HFFc6 (cell line): ENCODE results near the gene AMACR. TPM values are rescaled to one million over a fixed set of nuclear protein-coding genes. Genes with fewer than 3 reads are reported as not detected.
"Not testable (repeated sequence)": the region's sequence is repeated elsewhere in the genome, so short reads cannot be mapped to it uniquely, and the experiment has no call there.

Experiments used
- DNase-seq: peaks from one replicate; pipeline ENCODE4 v3.0.0-alpha.2; 2018
- H3K27ac Mint-ChIP-seq: 2 replicates; pipeline ENCODE4 v1.8.0; 2020; ENCODE audit warnings: mild to moderate bottlenecking, mixed read lengths
- H3K27me3 Mint-ChIP-seq: 2 replicates; pipeline ENCODE4 v1.8.0; 2021; ENCODE audit warnings: mild to moderate bottlenecking, moderate library complexity, mixed read lengths; ENCODE audit not compliant: insufficient read depth
- H3K36me3 Mint-ChIP-seq: 2 replicates; pipeline ENCODE4 v1.8.0; 2021; ENCODE audit warnings: low read depth, mixed read lengths
- H3K4me1 Mint-ChIP-seq: 2 replicates; pipeline ENCODE4 v1.8.0; 2020; ENCODE audit warnings: low read depth, mixed read lengths
- H3K4me3 Mint-ChIP-seq: 2 replicates; pipeline ENCODE4 v1.8.0; 2020; ENCODE audit warnings: mild to moderate bottlenecking, moderate library complexity, mixed read lengths
- H3K9me3 Mint-ChIP-seq: 2 replicates; pipeline ENCODE4 v1.8.0; 2020; ENCODE audit warnings: mild to moderate bottlenecking, mixed read lengths
- CTCF ChIP-seq: fragments of 200-600 bp; sonication (generic); IDR thresholded peaks from 2 replicates; pipeline ENCODE4 v1.5.0; 2021; ENCODE audit warnings: antibody characterized with exemption, mild to moderate bottlenecking
- total RNA-seq, 6 experiments: library from RNA; stranded (reverse); fragmentation: NEBNext Ultra II Directional; extraction: Animal tissue kit (Norgen Biotek cat#: 25700); gene quantifications; 2 replicates in 1 of 6; 3 replicates in 5 of 6; pipeline ENCODE4 v1.2.3, GENCODE V29; 2021

The AMACR gene
- total RNA-seq, 6 experiments from 2014 or later, result 8.1 to 16.8 (median 8.9) TPM

- H3K36me3 Mint-ChIP-seq, result no peaks in the 10 kb centered on the region
- no peaks in the 10 kb centered on the region for H3K27me3 Mint-ChIP-seq
- H3K9me3 Mint-ChIP-seq, result no peaks in the 10 kb centered on the region
- no peak for TF ChIP-seq CTCF
- H3K4me3 Mint-ChIP-seq, result no peak overlapping the region
- no peak for DNase-seq
- H3K4me1 Mint-ChIP-seq, result peaks cover 43% of the 10 kb centered on the region
- no peak overlapping the region for H3K27ac Mint-ChIP-seq
These were observed 5.7 kb upstream of the AMACR start for GRCh38 chr5:34013547-34013946.

- H3K4me1 Mint-ChIP-seq, result peaks cover 46% of the 10 kb centered on the region
- no peaks in the 10 kb centered on the region for H3K27me3 Mint-ChIP-seq
- no peaks in the 10 kb centered on the region for H3K36me3 Mint-ChIP-seq
- no peak for TF ChIP-seq CTCF
- DNase-seq, result no peak
- H3K4me3 Mint-ChIP-seq, result no peak overlapping the region
- H3K27ac Mint-ChIP-seq, result no peak overlapping the region
- H3K9me3 Mint-ChIP-seq, result no peaks in the 10 kb centered on the region
These were observed 4.9 kb upstream of the AMACR start for GRCh38 chr5:34012791-34013190.

GRCh38 chr5:34011536-34011935 is 3.7 kb upstream of the AMACR start:
- no peak overlapping the region for H3K27ac Mint-ChIP-seq
- H3K4me3 Mint-ChIP-seq, result no peak overlapping the region
- H3K36me3 Mint-ChIP-seq, result no peaks in the 10 kb centered on the region
- TF ChIP-seq CTCF, result no peak
- H3K9me3 Mint-ChIP-seq, result no peaks in the 10 kb centered on the region
- DNase-seq, result no peak
- H3K27me3 Mint-ChIP-seq, result no peaks in the 10 kb centered on the region
- peaks cover 53% of the 10 kb centered on the region for H3K4me1 Mint-ChIP-seq

GRCh38 chr5:34010146-34010545 is 2.3 kb upstream of the AMACR start:
- TF ChIP-seq CTCF, result peak; percentile 22
- not testable (repeated sequence) for H3K27ac Mint-ChIP-seq, H3K36me3 Mint-ChIP-seq, DNase-seq, H3K4me3 Mint-ChIP-seq, H3K27me3 Mint-ChIP-seq, H3K9me3 Mint-ChIP-seq
- H3K4me1 Mint-ChIP-seq, result peaks cover 67% of the 10 kb centered on the region

- peak; percentile 22 for DNase-seq
- Mint-ChIP-seq H3K4me3 (peak overlapping the region; percentile 97; the same call in 1 of the 2 replicates), H3K27me3 (no peaks in the 10 kb centered on the region), H3K36me3 (no peaks in the 10 kb centered on the region), H3K4me1 (peaks cover 69% of the 10 kb centered on the region), H3K27ac (peak overlapping the region; percentile 83; the same call in 1 of the 2 replicates), H3K9me3 (no peaks in the 10 kb centered on the region)
- TF ChIP-seq CTCF, result no peak
These were observed 1.8 kb upstream of the AMACR start for GRCh38 chr5:34009610-34010009.

GRCh38 chr5:34008802-34009201 is 952 bp upstream of the AMACR start:
- no peak for TF ChIP-seq CTCF
- Mint-ChIP-seq H3K4me3 (peak overlapping the region; percentile 97), H3K4me1 (peaks cover 73% of the 10 kb centered on the region), H3K27ac (peak overlapping the region; percentile 83), H3K9me3 (no peaks in the 10 kb centered on the region), H3K27me3 (no peaks in the 10 kb centered on the region), H3K36me3 (peaks cover 3% of the 10 kb centered on the region; the same call in 1 of the 2 replicates)
- no peak for DNase-seq
